Erythroblast (primary cell): ENCODE results near the gene GPR152.
"Not testable (repeated sequence)": the region's sequence is repeated elsewhere in the genome, so short reads cannot be mapped to it uniquely, and the experiment has no call there.

Experiments
- DNase-seq, 2 experiments: peaks; one replicate each; lab custom pipeline; 2025; lab: John Stamatoyannopoulos, UW
- GATA1 ChIP-seq: IDR thresholded peaks from 2 replicates; pipeline ENCODE4 v1.6.1; 2011; ENCODE audit warnings: low read depth, mild to moderate bottlenecking, control low read depth, low read length, moderate library complexity
- POLR2A ChIP-seq: IDR thresholded peaks from 2 replicates; pipeline ENCODE4 v1.6.1; 2011; ENCODE audit warnings: mild to moderate bottlenecking, low read length

The GPR152 gene

GRCh38 chr11:67492801-67493547 lies 40.4 kb upstream of the GPR152 start:
- DNase-seq, result no peak
- TF ChIP-seq POLR2A (no peak), GATA1 (no peak)

- DNase-seq, result no peak
- no peak for TF ChIP-seq POLR2A
Observed at GRCh38 chr11:67492069-67492727, 39.7 kb upstream of the GPR152 start.

GRCh38 chr11:67491276-67492068 lies 38.9 kb upstream of the GPR152 start:
- TF ChIP-seq GATA1 (no peak), POLR2A (no peak)
- no peak for DNase-seq

- DNase-seq, result no peak
Observed at GRCh38 chr11:67490727-67491065, 38.2 kb upstream of the GPR152 start.

GRCh38 chr11:67489885-67490726 lies 37.6 kb upstream of the GPR152 start:
- TF ChIP-seq POLR2A, result no peak
- no peak for TF ChIP-seq GATA1
- no peak for DNase-seq

More at GRCh38 chr11:67490727-67491065, 38.2 kb upstream of the GPR152 start:
- TF ChIP-seq GATA1, result no peak
- no peak for TF ChIP-seq POLR2A

- DNase-seq, result no peak
- TF ChIP-seq POLR2A, result no peak
- no peak for TF ChIP-seq GATA1
Observed at GRCh38 chr11:67489203-67489884, 36.8 kb upstream of the GPR152 start.

- no peak for TF ChIP-seq POLR2A
- TF ChIP-seq GATA1, result no peak
- DNase-seq, result no peak
Observed at GRCh38 chr11:67486481-67487195, 34.1 kb upstream of the GPR152 start.

- DNase-seq, result not testable (repeated sequence)
Observed at GRCh38 chr11:67485873-67486361, 33.4 kb upstream of the GPR152 start.

GRCh38 chr11:67484847-67485311 lies 32.4 kb upstream of the GPR152 start:
- DNase-seq, result no peak
- no peak for TF ChIP-seq POLR2A
- TF ChIP-seq GATA1, result no peak

GRCh38 chr11:67483831-67484665 lies 31.5 kb upstream of the GPR152 start:
- no peak for DNase-seq
- TF ChIP-seq GATA1 (no peak), POLR2A (no peak)

- TF ChIP-seq GATA1 (no peak), POLR2A (peak; percentile 72)
Observed at GRCh38 chr11:67482827-67483798, 30.6 kb upstream of the GPR152 start, which contains the start of gene AIP. AIP (plus strand) TSS chr11:67483026; CDS start chr11:67483159, 133 bp downstream.

More at GRCh38 chr11:67482827-67483798, 30.6 kb upstream of the GPR152 start, which contains the start of gene AIP:
- DNase-seq, result peak; percentile 98
